Mesothelial cell of epicardium (in vitro differentiated cells): ENCODE results near the gene HOXA13. TPM values are rescaled to one million over a fixed set of nuclear protein-coding genes. Genes with fewer than 3 reads are reported as not detected.
A peak's percentile ranks its signal among the peaks of the same experiment; 100 is the strongest.

Experiments used
- DNase-seq, 2 experiments: peaks; one replicate each; pipeline ENCODE4 v3.0.0; 2021; ENCODE audit warnings: low spot score in 2 of 2; ENCODE audit not compliant: unreplicated experiment in 2 of 2
- H3K27ac Mint-ChIP-seq: 2 replicates; pipeline ENCODE4 v1.8.0; 2021; ENCODE audit warnings: mixed read lengths
- H3K27me3 Mint-ChIP-seq: 2 replicates; pipeline ENCODE4 v1.8.0; 2021; ENCODE audit warnings: low read depth, mixed read lengths
- H3K36me3 Mint-ChIP-seq: 2 replicates; pipeline ENCODE4 v1.8.0; 2021; ENCODE audit warnings: mixed read lengths
- H3K4me1 Mint-ChIP-seq: 2 replicates; pipeline ENCODE4 v1.8.0; 2021; ENCODE audit warnings: mixed read lengths
- H3K4me3 Mint-ChIP-seq: 2 replicates; pipeline ENCODE4 v1.8.0; 2021; ENCODE audit warnings: mild to moderate bottlenecking, moderate library complexity, mixed read lengths
- H3K9me3 Mint-ChIP-seq: 2 replicates; pipeline ENCODE4 v1.8.0; 2021; ENCODE audit warnings: mixed read lengths
- total RNA-seq: library from RNA; stranded (reverse); gene quantifications from 3 replicates; pipeline ENCODE4 v1.2.1, GENCODE V29; 2021
- TF ChIP-seq, protein P1 (sequence below): fragments of 200-600 bp; sonication (generic); IDR thresholded peaks from one replicate; pipeline ENCODE4 v1.5.0; 2021; ENCODE audit warnings: antibody characterized with exemption; ENCODE audit not compliant: unreplicated experiment

Gene HOXA13
- total RNA-seq, 1 donor from 2014 or later: 7.7 TPM

DNA sequence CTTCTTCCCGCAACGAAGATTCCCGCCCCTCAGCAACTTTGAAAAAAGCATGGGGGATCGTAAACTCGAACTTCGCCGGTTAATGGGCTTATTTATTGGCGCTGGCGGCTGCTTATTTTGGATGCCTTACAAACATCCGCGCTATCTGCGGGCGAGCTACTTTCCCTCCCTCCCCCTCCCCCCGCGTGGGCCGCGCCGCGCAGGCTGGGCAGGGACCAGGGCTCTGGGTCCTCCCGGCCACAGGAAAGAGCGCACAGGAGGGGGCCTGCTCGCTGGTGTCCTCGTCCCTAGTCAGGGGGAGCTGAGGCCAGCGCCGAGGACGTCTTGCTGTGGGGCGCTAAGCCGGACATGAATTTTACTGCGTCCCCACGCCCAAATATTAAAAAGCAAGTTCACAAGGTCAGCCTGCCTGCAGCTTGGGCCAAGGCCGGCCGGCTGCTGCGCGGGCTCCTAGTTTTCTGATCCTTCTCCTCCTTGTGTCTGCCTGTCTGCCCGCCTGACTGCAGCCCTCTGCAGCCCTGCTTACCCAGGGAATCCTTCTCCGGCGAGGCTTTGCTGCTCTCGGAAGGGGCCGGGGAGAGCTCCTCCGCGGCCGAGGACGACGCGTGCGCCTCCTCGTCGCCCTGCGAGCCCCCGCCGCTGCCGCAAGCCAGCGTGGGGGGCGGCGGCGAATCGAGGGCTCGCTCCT is 26.9 kb downstream of the HOXA13 start:
- no peaks in the 10 kb centered on the region for H3K36me3 Mint-ChIP-seq

DNA sequence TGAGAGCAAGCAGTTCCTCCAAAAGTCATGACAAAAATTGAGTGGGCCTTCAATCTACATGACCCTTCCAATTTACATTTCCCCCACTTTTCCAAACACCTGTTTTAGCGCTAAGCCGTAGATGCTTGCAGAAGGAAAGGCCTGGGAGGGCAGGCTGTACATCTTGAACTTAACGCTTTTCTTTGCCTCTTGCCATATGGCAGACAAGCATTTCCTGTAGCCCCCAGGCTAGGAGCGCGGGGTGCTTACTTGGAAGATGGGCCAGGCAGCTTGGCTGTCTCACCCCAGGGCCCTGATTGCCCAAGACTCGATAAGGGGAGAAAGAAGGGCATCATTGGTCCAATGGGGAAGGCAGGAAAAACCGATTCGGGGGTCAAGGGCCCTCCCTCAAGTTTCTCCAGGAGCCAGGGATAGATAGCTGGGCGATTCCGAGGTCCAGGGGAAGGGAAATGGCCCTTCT is 27.5 kb downstream of the HOXA13 start:
- Mint-ChIP-seq H3K27ac (peak overlapping the region; percentile 90), H3K36me3 (no peaks in the 10 kb centered on the region), H3K4me3 (peak overlapping the region; percentile 69), H3K9me3 (no peaks in the 10 kb centered on the region), H3K27me3 (peaks cover 88% of the 10 kb centered on the region), H3K4me1 (peaks cover 31% of the 10 kb centered on the region)
- peak; percentile 14 to 39 for DNase-seq
- TF ChIP-seq, protein P1, sequence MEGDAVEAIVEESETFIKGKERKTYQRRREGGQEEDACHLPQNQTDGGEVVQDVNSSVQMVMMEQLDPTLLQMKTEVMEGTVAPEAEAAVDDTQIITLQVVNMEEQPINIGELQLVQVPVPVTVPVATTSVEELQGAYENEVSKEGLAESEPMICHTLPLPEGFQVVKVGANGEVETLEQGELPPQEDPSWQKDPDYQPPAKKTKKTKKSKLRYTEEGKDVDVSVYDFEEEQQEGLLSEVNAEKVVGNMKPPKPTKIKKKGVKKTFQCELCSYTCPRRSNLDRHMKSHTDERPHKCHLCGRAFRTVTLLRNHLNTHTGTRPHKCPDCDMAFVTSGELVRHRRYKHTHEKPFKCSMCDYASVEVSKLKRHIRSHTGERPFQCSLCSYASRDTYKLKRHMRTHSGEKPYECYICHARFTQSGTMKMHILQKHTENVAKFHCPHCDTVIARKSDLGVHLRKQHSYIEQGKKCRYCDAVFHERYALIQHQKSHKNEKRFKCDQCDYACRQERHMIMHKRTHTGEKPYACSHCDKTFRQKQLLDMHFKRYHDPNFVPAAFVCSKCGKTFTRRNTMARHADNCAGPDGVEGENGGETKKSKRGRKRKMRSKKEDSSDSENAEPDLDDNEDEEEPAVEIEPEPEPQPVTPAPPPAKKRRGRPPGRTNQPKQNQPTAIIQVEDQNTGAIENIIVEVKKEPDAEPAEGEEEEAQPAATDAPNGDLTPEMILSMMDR: no peak

More for the DNA sequence above, 26.9 kb downstream of the HOXA13 start:
- peaks cover 88% of the 10 kb centered on the region for H3K27me3 Mint-ChIP-seq
- H3K4me1 Mint-ChIP-seq: peaks cover 26% of the 10 kb centered on the region
- H3K4me3 Mint-ChIP-seq: peak overlapping the region; percentile 69
- TF ChIP-seq, protein P1: no peak
- peak overlapping the region; percentile 90 for H3K27ac Mint-ChIP-seq
- no peaks in the 10 kb centered on the region for H3K9me3 Mint-ChIP-seq
- DNase-seq: peak; percentile 45 to 65

DNA sequence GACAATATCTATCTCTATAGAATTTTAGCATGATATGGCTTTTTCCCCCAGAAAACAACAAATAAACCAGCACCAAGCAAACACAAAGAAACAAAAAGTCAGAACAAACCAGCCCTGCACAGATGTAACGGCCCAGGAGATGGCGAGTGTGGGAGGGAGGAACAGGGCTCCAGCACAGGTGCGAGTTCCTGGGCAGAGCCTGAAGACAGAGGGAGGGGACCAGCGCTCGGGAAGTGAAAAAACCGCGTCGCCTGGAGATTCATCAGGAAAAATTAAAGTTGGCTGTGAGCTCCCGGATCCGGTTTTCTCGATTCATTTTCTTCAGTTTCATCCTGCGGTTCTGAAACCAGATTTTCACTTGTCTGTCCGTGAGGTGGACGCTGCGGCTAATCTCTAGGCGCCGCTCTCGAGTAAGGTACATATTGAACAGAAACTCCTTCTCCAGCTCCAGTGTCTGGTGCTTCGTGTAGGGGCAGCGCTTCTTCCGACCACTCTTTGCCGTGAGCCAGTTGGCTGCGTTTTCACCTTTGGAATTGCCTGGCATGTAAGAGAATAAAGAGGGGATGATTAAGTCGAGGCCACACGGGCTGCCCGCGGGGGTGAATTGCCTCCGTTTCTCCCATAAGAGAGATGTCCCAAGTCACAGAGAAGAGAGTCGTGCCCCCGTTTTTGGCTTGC is 28.1 kb downstream of the HOXA13 start:
- Mint-ChIP-seq H3K4me3 (peak overlapping the region; percentile 69), H3K27me3 (peaks cover 88% of the 10 kb centered on the region), H3K9me3 (no peaks in the 10 kb centered on the region), H3K27ac (peak overlapping the region; percentile 90), H3K4me1 (peaks cover 36% of the 10 kb centered on the region), H3K36me3 (no peaks in the 10 kb centered on the region)
- peak in 1 of 2 experiments; percentile 19 for DNase-seq
- TF ChIP-seq, protein P1: no peak

DNA sequence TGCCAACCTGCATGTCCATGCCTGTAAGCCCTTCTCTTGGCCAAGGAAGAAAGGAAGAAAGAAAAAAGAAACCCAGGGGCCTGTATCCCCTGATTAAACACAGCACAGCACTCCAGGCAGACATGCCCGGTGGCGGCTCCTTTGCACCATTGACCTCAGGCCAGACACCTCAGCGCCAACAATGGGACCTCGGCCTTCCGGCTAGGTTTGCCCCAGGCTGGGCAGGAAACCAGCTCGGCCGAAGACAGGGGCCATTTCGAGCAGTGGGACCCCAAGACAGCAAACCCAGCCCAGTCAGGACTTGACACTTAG is 28.6 kb downstream of the HOXA13 start:
- peak overlapping the region; percentile 69 for H3K4me3 Mint-ChIP-seq

DNA sequence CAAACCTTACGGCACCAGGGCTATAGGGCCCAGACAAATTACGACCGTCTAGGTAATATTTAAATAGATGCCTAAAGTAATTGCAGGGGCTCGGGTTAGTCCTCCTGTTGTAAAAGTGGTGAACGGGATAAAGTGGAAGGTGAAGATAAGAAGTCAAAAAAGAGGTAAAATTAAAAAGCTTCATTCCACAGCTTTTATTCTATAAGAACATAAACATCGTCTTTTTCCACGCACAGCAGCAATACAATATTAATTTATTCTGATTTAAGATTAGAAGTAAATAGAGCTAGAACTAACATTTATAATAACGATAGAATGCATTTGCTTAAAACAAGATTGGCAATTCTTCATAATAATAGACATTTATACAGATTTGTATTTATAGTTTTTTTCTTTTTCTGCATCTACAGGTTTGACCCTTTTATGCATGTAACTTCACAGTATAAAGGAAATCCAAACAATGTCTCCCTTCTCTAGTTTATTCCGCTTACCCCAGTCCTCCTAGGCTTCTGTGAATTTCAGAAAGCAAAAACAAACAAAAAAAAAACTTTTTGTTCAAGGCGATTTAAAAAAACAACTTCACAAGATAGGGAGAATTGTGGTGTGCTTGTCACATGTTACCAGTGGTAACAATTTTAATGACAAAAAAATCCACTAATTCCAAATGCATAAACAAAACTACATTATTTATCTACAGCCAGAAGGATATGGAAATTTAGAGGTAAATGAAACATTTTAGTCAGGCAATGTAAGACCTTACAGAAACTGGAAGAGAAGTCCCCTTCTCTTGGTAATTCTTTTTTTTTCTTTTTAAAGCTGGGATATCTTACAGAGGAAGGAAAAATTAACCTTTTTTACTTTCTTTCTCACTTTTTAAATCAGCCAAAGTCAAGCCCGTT is 29.2 kb downstream of the HOXA13 start:
- TF ChIP-seq, protein P1: no peak
- H3K9me3 Mint-ChIP-seq: no peaks in the 10 kb centered on the region
- H3K27ac Mint-ChIP-seq: peak overlapping the region; percentile 91
- peak overlapping the region; percentile 71 for H3K4me3 Mint-ChIP-seq
- peaks cover 88% of the 10 kb centered on the region for H3K27me3 Mint-ChIP-seq
- peaks cover 39% of the 10 kb centered on the region for H3K4me1 Mint-ChIP-seq
- H3K36me3 Mint-ChIP-seq: no peaks in the 10 kb centered on the region
- DNase-seq: no peak

More for the DNA sequence above, 28.6 kb downstream of the HOXA13 start:
- Mint-ChIP-seq H3K9me3 (no peaks in the 10 kb centered on the region), H3K4me1 (peaks cover 37% of the 10 kb centered on the region), H3K36me3 (no peaks in the 10 kb centered on the region), H3K27ac (peak overlapping the region; percentile 90), H3K27me3 (peaks cover 88% of the 10 kb centered on the region)
- TF ChIP-seq, protein P1: no peak
- peak in 1 of 2 experiments; percentile 11 for DNase-seq
